SK-N-SH treated with all-trans-retinoic acid at 6 μM for 48 hours (cell line): ENCODE data around the gene ARAP1.

Source experiments
- ARNTL ChIP-seq: fragments of 450-650 bp; formaldehyde crosslinking; IDR thresholded peaks from 2 replicates; pipeline ENCODE4 v1.5.0; 2020; ENCODE audit warnings: low read depth, mild to moderate bottlenecking, moderate library complexity, borderline replicate concordance
- CREB5 ChIP-seq: fragments of 250-450 bp; sonication (Bioruptor Pico); IDR thresholded peaks from 2 replicates; pipeline ENCODE4 v1.5.1; 2020; ENCODE audit warnings: low read depth, mild to moderate bottlenecking, moderate library complexity
- PATZ1 ChIP-seq: fragments of 250-450 bp; sonication (Bioruptor Pico); IDR thresholded peaks from 2 replicates; pipeline ENCODE4 v1.8.0; 2020; ENCODE audit warnings: mild to moderate bottlenecking, moderate library complexity, borderline replicate concordance
- TOX ChIP-seq: fragments of 250-450 bp; sonication (Bioruptor Pico); IDR thresholded peaks from 2 replicates; pipeline ENCODE4 v1.8.0; 2021; ENCODE audit warnings: mild to moderate bottlenecking, moderate library complexity, borderline replicate concordance
- TSHZ2 ChIP-seq: fragments of 250-450 bp; sonication (Bioruptor Pico); IDR thresholded peaks from 2 replicates; pipeline ENCODE4 v1.5.0; 2020; ENCODE audit warnings: mild to moderate bottlenecking, moderate library complexity
- ZFP3 ChIP-seq: fragments of 250-450 bp; sonication (Bioruptor Pico); IDR thresholded peaks from 2 replicates; pipeline ENCODE4 v1.5.0; 2020; ENCODE audit warnings: mild to moderate bottlenecking, moderate library complexity
- ZNF565 ChIP-seq: fragments of 450-650 bp; formaldehyde crosslinking; conservative IDR thresholded peaks from 2 replicates; pipeline ENCODE4 v1.5.0; 2020; ENCODE audit warnings: low read depth, mild to moderate bottlenecking, moderate library complexity

GRCh38 chr11:72770799-72771198, 18.6 kb upstream of the ARAP1 start:
- no peak for TF ChIP-seq TSHZ2 (CRISPR knock-in tag)
- TF ChIP-seq CREB5 (CRISPR knock-in tag): no peak
- no peak for TF ChIP-seq ARNTL
- TF ChIP-seq ZFP3: no peak
- no peak for TF ChIP-seq PATZ1
- no peak for TF ChIP-seq TOX (CRISPR knock-in tag)
- no peak for TF ChIP-seq ZNF565 (CRISPR knock-in tag)
